Neural progenitor cell (in vitro differentiated cells): ENCODE data around the gene GGTA1.

Experiments
- EZH2 ChIP-seq: fragments of 200-600 bp; sonication (generic); IDR thresholded peaks from 2 replicates; pipeline ENCODE4 v1.6.1; 2017; ENCODE audit warnings: antibody characterized with exemption, mild to moderate bottlenecking, moderate library complexity
- TF ChIP-seq, protein P1 (sequence below): fragments of 200-600 bp; sonication (generic); IDR thresholded peaks from 2 replicates; pipeline ENCODE4 v1.5.1; 2017; ENCODE audit warnings: antibody characterized with exemption, mild to moderate bottlenecking

- TF ChIP-seq, protein P1, sequence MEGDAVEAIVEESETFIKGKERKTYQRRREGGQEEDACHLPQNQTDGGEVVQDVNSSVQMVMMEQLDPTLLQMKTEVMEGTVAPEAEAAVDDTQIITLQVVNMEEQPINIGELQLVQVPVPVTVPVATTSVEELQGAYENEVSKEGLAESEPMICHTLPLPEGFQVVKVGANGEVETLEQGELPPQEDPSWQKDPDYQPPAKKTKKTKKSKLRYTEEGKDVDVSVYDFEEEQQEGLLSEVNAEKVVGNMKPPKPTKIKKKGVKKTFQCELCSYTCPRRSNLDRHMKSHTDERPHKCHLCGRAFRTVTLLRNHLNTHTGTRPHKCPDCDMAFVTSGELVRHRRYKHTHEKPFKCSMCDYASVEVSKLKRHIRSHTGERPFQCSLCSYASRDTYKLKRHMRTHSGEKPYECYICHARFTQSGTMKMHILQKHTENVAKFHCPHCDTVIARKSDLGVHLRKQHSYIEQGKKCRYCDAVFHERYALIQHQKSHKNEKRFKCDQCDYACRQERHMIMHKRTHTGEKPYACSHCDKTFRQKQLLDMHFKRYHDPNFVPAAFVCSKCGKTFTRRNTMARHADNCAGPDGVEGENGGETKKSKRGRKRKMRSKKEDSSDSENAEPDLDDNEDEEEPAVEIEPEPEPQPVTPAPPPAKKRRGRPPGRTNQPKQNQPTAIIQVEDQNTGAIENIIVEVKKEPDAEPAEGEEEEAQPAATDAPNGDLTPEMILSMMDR = no peak
- no peak for TF ChIP-seq EZH2
These were observed 27.2 kb downstream of the GGTA1 start for GRCh38 chr9:121472446-121472845.
